Adrenal gland (tissue), 5 donors: ENCODE results near the gene SYCP3.

Experiments
- CTCF ChIP-seq, 6 experiments: fragments of 450-650 bp in 4 of 6; fragments of 200-600 bp in 2 of 6; sonication (generic) in 1 of 6; IDR thresholded peaks; 1 replicate in 5 of 6; 2 replicates in 1 of 6; pipeline versions ENCODE4 v1.5.1 to v1.8.0; 2016 to 2021; ENCODE audit warnings: antibody characterized with exemption in 6 of 6, mild to moderate bottlenecking in 2 of 6, moderate library complexity in 1 of 6
- POLR2A ChIP-seq, 2 donors: fragments of 450-650 bp; IDR thresholded peaks; one replicate each; pipeline ENCODE4 v1.6.1; 2017; ENCODE audit warnings: antibody characterized with exemption in 2 of 2, mild to moderate bottlenecking in 2 of 2, moderate library complexity in 1 of 2
- donor health status: DM: no; HTN: no; CAD: no.

DNA sequence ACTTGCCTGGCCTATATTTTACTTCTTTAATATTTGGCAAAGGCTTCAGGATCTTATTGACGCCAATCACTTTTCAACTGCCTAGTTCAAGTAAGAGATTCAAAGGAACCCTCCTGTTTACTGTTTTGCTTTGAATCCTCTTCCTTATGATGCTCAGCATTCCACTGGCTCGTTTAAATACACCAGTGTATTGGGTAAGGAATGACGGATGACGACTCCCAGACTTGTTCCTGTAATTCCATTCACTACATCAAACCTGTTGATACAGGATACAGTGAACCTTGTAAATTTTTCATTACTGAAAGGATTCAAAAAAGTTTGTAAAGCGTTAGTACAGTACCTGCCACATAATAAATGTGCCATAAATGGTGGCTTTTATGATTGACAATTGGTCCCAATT is 1.7 kb upstream of the SYCP3 start:
- TF ChIP-seq CTCF (IDR thresholded peaks at IDR 0.05), result no peak
- no peak for TF ChIP-seq POLR2A (IDR thresholded peaks at IDR 0.05)
